ENCODE data around the gene AADACL4. TPM values are rescaled to one million over a fixed set of nuclear protein-coding genes. Genes with fewer than 3 reads are reported as not detected.

The AADACL4 gene
- total RNA-seq, 1 experiment from 2014 or later = not detected

DNA sequence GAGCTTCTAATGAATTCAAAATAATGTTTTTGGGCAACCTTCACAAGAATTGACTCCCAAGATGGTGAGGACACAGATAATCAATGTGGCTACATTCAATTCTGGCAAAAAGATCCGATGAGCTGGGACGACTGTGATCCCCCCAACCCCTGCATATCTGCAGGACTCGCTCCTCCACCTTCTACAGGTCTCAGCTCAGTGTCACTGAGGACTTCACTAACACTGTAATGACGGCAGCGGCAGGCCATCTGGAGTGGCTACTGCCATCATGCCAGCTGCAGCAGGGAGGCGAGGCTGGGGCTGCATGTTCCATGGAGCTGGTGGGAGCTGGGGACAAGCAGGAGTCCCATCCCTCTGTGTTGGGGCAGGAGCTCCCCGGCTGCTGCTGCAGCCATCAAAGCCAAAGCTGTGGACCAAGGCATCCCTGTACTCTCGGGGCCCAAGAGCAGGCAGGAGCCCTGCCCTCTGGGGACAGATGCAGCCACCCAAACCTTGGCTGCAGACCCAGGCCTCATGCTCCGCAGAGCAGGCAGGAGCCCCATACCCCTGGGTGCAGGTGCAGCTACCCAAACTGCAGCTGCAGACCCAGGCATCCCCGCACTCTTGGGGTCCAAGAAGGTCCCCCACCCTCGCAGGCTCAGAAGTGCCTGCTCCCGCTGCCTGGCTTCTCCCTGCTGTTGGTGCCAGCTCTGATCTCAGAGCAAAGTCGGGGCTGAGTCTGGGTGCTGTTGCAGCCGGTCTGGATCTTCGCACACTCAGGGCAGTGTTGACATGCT, 13.7 kb upstream of the AADACL4 start:
- Histone ChIP-seq H3K4me2 (ENCODE audit: low read depth, low read length, poor library complexity, severe bottlenecking) (no peak overlapping the region), H3K79me2 (ENCODE audit: low read length) (no peaks in the 10 kb centered on the region), H3K4me3 (ENCODE audit: low read length) (no peak overlapping the region), H3K9me2 (replicated peaks; ENCODE audit: insufficient read depth, low read length) (no peaks in the 10 kb centered on the region), H2AFZ (ENCODE audit: low read length) (no peak overlapping the region), H3K9me3 (ENCODE audit: low read length) (no peaks in the 10 kb centered on the region), H4K20me1 (ENCODE audit: insufficient read depth, low read depth, low read length) (no peaks in the 10 kb centered on the region), H3K9ac (ENCODE audit: low read length) (no peak overlapping the region), H3K27me3 (ENCODE audit: low read length) (no peaks in the 10 kb centered on the region), H3K27ac (ENCODE audit: low read length) (no peak overlapping the region), H3K4me1 (ENCODE audit: low read length) (no peaks in the 10 kb centered on the region), H3K36me3 (ENCODE audit: insufficient read depth, low read length) (no peaks in the 10 kb centered on the region)
- no peak for DNase-seq

DNA sequence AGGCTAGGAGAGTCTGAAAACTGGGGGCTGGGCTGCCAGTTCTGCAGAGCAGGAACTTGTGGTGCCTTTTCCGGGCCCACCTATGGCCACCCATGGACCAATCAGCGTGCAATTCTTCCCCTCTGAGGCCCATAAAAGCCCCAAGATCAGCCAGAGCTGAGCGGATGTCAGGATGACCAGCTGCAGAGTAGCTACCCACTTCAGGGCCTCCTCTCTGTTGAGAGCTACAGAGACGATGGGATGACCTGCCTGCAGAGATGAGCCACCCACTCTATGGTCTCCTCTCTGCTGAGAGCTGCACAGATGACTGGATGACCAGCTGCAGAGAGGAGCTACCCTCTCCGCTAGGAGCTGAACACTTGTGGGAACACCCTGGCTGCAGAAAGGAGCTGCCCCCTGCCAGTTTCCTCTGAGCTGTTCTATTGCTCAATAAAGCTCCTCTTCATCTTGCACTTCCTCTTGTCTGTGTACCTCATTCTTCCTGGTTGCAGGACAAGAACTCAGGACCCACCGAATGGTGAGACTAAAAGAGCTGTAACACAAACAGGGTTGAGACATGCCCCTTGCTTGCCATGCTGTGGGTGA, 12.8 kb upstream of the AADACL4 start:
- H3K79me2 ChIP-seq (ENCODE audit: low read length) = no peaks in the 10 kb centered on the region
- no peak overlapping the region for H3K9ac ChIP-seq (ENCODE audit: low read length)
- no peak overlapping the region for H3K27ac ChIP-seq (ENCODE audit: low read length)
- no peaks in the 10 kb centered on the region for H4K20me1 ChIP-seq (ENCODE audit: insufficient read depth, low read depth, low read length)
- no peak overlapping the region for H3K4me3 ChIP-seq (ENCODE audit: low read length)
- no peak overlapping the region for H3K4me2 ChIP-seq (ENCODE audit: low read depth, low read length, poor library complexity, severe bottlenecking)
- no peaks in the 10 kb centered on the region for H3K27me3 ChIP-seq (ENCODE audit: low read length)
- H2AFZ ChIP-seq (ENCODE audit: low read length) = no peak overlapping the region
- H3K9me2 ChIP-seq (replicated peaks; ENCODE audit: insufficient read depth, low read length) = no peaks in the 10 kb centered on the region
- no peaks in the 10 kb centered on the region for H3K4me1 ChIP-seq (ENCODE audit: low read length)
- no peaks in the 10 kb centered on the region for H3K9me3 ChIP-seq (ENCODE audit: low read length)
- H3K36me3 ChIP-seq (ENCODE audit: insufficient read depth, low read length) = no peaks in the 10 kb centered on the region
- DNase-seq = no peak

GRCh38 chr1:12631571-12631970, 12.3 kb upstream of the AADACL4 start:
- Histone ChIP-seq H3K36me3 (ENCODE audit: insufficient read depth, low read length) (no peaks in the 10 kb centered on the region), H2AFZ (ENCODE audit: low read length) (no peak overlapping the region)

DNA sequence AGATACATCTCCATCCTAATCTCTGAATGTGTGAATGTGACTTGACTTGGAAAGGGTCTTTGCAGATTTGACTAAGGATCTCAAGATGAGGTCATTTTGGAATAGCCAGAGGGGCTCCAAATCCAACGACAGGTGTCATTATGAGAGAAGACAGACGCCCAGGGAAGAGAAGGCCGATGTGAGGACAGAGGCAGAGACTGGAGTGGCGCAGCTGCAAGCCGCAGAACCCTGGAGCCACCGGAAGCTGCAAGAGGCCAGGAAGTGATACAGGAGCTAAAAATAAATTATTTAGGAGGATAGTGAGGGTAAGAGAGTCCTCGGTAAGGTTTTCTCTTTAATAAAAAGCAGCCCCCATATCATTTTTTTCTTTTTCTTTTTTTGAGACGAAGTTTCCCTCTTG, 9.7 kb upstream of the AADACL4 start:
- Histone ChIP-seq H3K9ac (ENCODE audit: low read length) (no peak overlapping the region), H3K36me3 (ENCODE audit: insufficient read depth, low read length) (no peaks in the 10 kb centered on the region), H3K4me1 (ENCODE audit: low read length) (no peaks in the 10 kb centered on the region), H3K27ac (ENCODE audit: low read length) (no peak overlapping the region), H2AFZ (ENCODE audit: low read length) (no peak overlapping the region), H3K4me2 (ENCODE audit: low read depth, low read length, poor library complexity, severe bottlenecking) (no peak overlapping the region), H3K4me3 (ENCODE audit: low read length) (no peak overlapping the region), H3K27me3 (ENCODE audit: low read length) (no peaks in the 10 kb centered on the region), H3K9me2 (replicated peaks; ENCODE audit: insufficient read depth, low read length) (no peaks in the 10 kb centered on the region), H3K9me3 (ENCODE audit: low read length) (no peaks in the 10 kb centered on the region), H4K20me1 (ENCODE audit: insufficient read depth, low read depth, low read length) (no peaks in the 10 kb centered on the region), H3K79me2 (ENCODE audit: low read length) (no peaks in the 10 kb centered on the region)
- no peak for DNase-seq

More at GRCh38 chr1:12631571-12631970, 12.3 kb upstream of the AADACL4 start:
- Histone ChIP-seq H3K9me2 (replicated peaks; ENCODE audit: insufficient read depth, low read length) (no peaks in the 10 kb centered on the region), H3K9me3 (ENCODE audit: low read length) (no peaks in the 10 kb centered on the region), H3K79me2 (ENCODE audit: low read length) (no peaks in the 10 kb centered on the region), H3K4me2 (ENCODE audit: low read depth, low read length, poor library complexity, severe bottlenecking) (no peak overlapping the region), H3K9ac (ENCODE audit: low read length) (no peak overlapping the region), H3K4me3 (ENCODE audit: low read length) (no peak overlapping the region), H4K20me1 (ENCODE audit: insufficient read depth, low read depth, low read length) (no peaks in the 10 kb centered on the region), H3K27ac (ENCODE audit: low read length) (no peak overlapping the region), H3K27me3 (ENCODE audit: low read length) (no peaks in the 10 kb centered on the region), H3K4me1 (ENCODE audit: low read length) (no peaks in the 10 kb centered on the region)
- DNase-seq = no peak

- no peak overlapping the region for H3K27ac ChIP-seq (ENCODE audit: low read length)
- H3K9ac ChIP-seq (ENCODE audit: low read length) = no peak overlapping the region
- no peaks in the 10 kb centered on the region for H3K9me2 ChIP-seq (replicated peaks; ENCODE audit: insufficient read depth, low read length)
- H3K4me3 ChIP-seq (ENCODE audit: low read length) = no peak overlapping the region
- peaks cover 3% of the 10 kb centered on the region for H3K9me3 ChIP-seq (ENCODE audit: low read length)
- no peaks in the 10 kb centered on the region for H3K79me2 ChIP-seq (ENCODE audit: low read length)
- no peaks in the 10 kb centered on the region for H3K36me3 ChIP-seq (ENCODE audit: insufficient read depth, low read length)
- H3K27me3 ChIP-seq (ENCODE audit: low read length) = no peaks in the 10 kb centered on the region; the same call in 1 of the 2 replicates
- H2AFZ ChIP-seq (ENCODE audit: low read length) = no peak overlapping the region
- H4K20me1 ChIP-seq (ENCODE audit: insufficient read depth, low read depth, low read length) = no peaks in the 10 kb centered on the region
- no peak overlapping the region for H3K4me2 ChIP-seq (ENCODE audit: low read depth, low read length, poor library complexity, severe bottlenecking)
- H3K4me1 ChIP-seq (ENCODE audit: low read length) = no peaks in the 10 kb centered on the region
- no peak for DNase-seq
Measured at GRCh38 chr1:12634696-12635202, 9.1 kb upstream of the AADACL4 start.

DNA sequence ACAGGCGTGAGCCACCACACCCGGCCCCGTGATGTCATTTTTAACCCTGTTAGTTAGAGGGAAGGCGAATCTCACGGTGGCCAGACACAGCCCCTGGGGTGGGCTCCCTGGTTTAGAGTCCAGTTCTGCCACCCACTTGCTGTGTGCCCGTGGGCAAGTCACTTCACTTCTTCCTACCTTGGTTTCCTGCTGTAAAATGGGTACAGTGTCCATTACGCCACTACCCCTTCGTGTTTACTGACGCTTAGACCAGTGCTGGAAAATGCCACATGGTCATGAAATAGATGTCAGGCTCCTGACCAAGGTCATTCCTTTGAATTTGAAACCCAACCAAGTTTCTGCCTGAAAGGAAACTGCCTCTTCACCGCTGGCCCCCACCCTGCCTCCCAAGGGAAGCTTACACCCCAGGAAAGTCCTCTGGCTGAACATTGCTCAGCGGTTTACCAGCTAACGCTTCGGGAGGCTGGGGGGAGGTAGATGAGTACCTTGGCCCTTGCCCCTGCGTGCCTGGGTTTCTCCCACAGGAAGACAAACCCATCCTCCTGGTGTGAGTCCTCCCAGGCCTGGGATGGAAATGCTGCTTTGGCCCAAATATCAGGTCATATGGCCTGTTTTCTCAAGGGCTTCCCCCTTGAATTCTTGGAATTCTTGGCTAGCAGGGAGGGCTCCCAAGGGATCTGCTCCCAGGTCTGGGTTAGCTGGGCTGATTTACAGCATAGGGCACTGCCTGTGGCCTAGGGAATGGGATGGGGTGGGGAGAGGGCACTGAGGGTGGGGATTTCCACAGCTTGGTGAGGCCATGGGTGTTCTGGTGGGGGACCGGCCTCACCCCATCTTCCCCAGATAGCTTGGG, 7.6 kb upstream of the AADACL4 start:
- H3K9me3 ChIP-seq (ENCODE audit: low read length) = peaks cover 10% of the 10 kb centered on the region
- H3K27ac ChIP-seq (ENCODE audit: low read length) = no peak overlapping the region
- H3K27me3 ChIP-seq (ENCODE audit: low read length) = no peaks in the 10 kb centered on the region; the same call in 1 of the 2 replicates
- H2AFZ ChIP-seq (ENCODE audit: low read length) = no peak overlapping the region
- DNase-seq = no peak
- H3K4me2 ChIP-seq (ENCODE audit: low read depth, low read length, poor library complexity, severe bottlenecking) = no peak overlapping the region
- H3K79me2 ChIP-seq (ENCODE audit: low read length) = no peaks in the 10 kb centered on the region
- no peaks in the 10 kb centered on the region for H3K36me3 ChIP-seq (ENCODE audit: insufficient read depth, low read length)
- no peaks in the 10 kb centered on the region for H3K9me2 ChIP-seq (replicated peaks; ENCODE audit: insufficient read depth, low read length)
- H3K4me1 ChIP-seq (ENCODE audit: low read length) = no peaks in the 10 kb centered on the region
- H4K20me1 ChIP-seq (ENCODE audit: insufficient read depth, low read depth, low read length) = no peaks in the 10 kb centered on the region
- no peak overlapping the region for H3K4me3 ChIP-seq (ENCODE audit: low read length)
- H3K9ac ChIP-seq (ENCODE audit: low read length) = no peak overlapping the region

- H3K9me2 ChIP-seq (replicated peaks; ENCODE audit: insufficient read depth, low read length) = no peaks in the 10 kb centered on the region
- DNase-seq = no peak
- no peaks in the 10 kb centered on the region; the same call in 1 of the 2 replicates for H3K27me3 ChIP-seq (ENCODE audit: low read length)
- no peak overlapping the region for H3K9ac ChIP-seq (ENCODE audit: low read length)
- H3K36me3 ChIP-seq (ENCODE audit: insufficient read depth, low read length) = no peaks in the 10 kb centered on the region
- no peak overlapping the region for H3K4me3 ChIP-seq (ENCODE audit: low read length)
- H3K4me1 ChIP-seq (ENCODE audit: low read length) = no peaks in the 10 kb centered on the region
- no peak overlapping the region for H3K4me2 ChIP-seq (ENCODE audit: low read depth, low read length, poor library complexity, severe bottlenecking)
- no peaks in the 10 kb centered on the region for H3K79me2 ChIP-seq (ENCODE audit: low read length)
- no peak overlapping the region for H2AFZ ChIP-seq (ENCODE audit: low read length)
- H4K20me1 ChIP-seq (ENCODE audit: insufficient read depth, low read depth, low read length) = no peaks in the 10 kb centered on the region
- no peak overlapping the region for H3K27ac ChIP-seq (ENCODE audit: low read length)
- peaks cover 10% of the 10 kb centered on the region for H3K9me3 ChIP-seq (ENCODE audit: low read length)
Measured at GRCh38 chr1:12637693-12638092, 6.2 kb upstream of the AADACL4 start.

Data from Karpas-422 (cell line).